A549 treated with AZD9567 at 1 μM for 4 hours (cell line): ENCODE measurements around the gene EZH2. TPM values are rescaled to one million over a fixed set of nuclear protein-coding genes. Genes with fewer than 3 reads are reported as not detected.

Source experiments
- total RNA-seq: library from RNA; stranded (reverse); fragments of 200-300 nt; extraction: Qiagen RNA extraction; gene quantifications from 5 replicates; pipeline ENCODE4 v1.2.3, GENCODE V29; 2022; ENCODE audit not compliant: insufficient read depth

EZH2 gene
- 21.5 to 28.5 TPM (median 23.7 TPM) in 5 replicates for total RNA-seq

DNA sequence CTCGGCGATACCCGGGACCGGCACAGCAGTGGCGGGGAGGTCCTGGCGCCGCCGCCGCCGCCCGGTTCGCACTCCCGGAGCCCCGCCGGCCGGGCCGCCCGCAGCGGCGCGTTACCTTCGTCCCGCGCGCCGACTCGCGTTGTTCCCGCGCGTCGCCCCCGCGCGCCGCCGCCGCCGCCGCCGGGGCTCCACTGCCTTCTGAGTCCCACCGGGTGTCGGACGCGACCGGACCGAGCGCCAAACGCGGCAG lies at the start of gene EZH2:
Gene EZH2, minus strand, starts transcription at position 243 of the 250 bp plus-strand sequence. CDS start 36,993 bp downstream, outside the sequence.

Other genes with a start within 250 kb of the EZH2 start
- gene CUL1, start 185.4 kb downstream of the EZH2 start, total RNA-seq, result 53.9 to 63.2 TPM (median 57.5 TPM) in 5 replicates
- gene PDIA4, start 144.2 kb upstream of the EZH2 start, total RNA-seq, result 162 to 178 TPM (median 175 TPM) in 5 replicates
- 6.8 to 7.7 TPM (median 7.1 TPM) in 5 replicates for gene ZNF786, start 206.4 kb upstream of the EZH2 start, total RNA-seq
- gene ZNF425, start 242.0 kb upstream of the EZH2 start, total RNA-seq, result 1.7 to 9.6 TPM (median 1.9 TPM) in 5 replicates